Heart right ventricle (tissue), 16 donors: ENCODE measurements around the gene XRCC4. TPM values are rescaled to one million over a fixed set of nuclear protein-coding genes. Genes with fewer than 3 reads are reported as not detected.

Experiments
- ATAC-seq, 8 donors: fragments of 200-7000 bp; cut with Tn5 transposase; one replicate each; pipeline ENCODE4 v1.9.1; 2020; ENCODE audit warnings: mild to moderate bottlenecking in 8 of 8, moderate library complexity in 8 of 8, moderate number of reproducible peaks in 1 of 8
- DNase-seq, 2 donors: peaks; one replicate each; pipeline ENCODE4 v3.0.0-alpha.2; 2020
- H3K27ac ChIP-seq, 10 donors: fragments of 200-600 bp; sonication (generic) in 2 of 10; one replicate each; pipeline versions ENCODE4 v1.5.0 to v1.8.0; 2020 to 2022; ENCODE audit warnings: mild to moderate bottlenecking in 3 of 10
- H3K27me3 ChIP-seq, 7 donors: fragments of 200-600 bp; one replicate each; pipeline ENCODE4 v1.8.0; 2021 to 2022; ENCODE audit warnings: mild to moderate bottlenecking in 2 of 7
- H3K36me3 ChIP-seq, 9 donors: fragments of 200-600 bp; sonication (generic) in 1 of 9; one replicate each; pipeline versions ENCODE4 v1.5.0 to v1.8.0; 2020 to 2022; ENCODE audit warnings: mild to moderate bottlenecking in 2 of 9
- H3K4me1 ChIP-seq, 9 donors: fragments of 200-600 bp; sonication (generic) in 1 of 9; one replicate each; pipeline versions ENCODE4 v1.5.0 to v1.8.0; 2020 to 2022; ENCODE audit warnings: mild to moderate bottlenecking in 4 of 9
- H3K4me3 ChIP-seq, 10 donors: fragments of 200-600 bp; sonication (generic) in 2 of 10; one replicate each; pipeline versions ENCODE4 v1.5.0 to v1.8.0; 2020 to 2022; ENCODE audit warnings: mild to moderate bottlenecking in 7 of 10, moderate library complexity in 2 of 10
- H3K9me3 ChIP-seq, 11 donors: fragments of 200-600 bp in 10 of 11; sonication (generic) in 2 of 11; one replicate each; pipeline versions ENCODE4 v1.5.0 to v1.8.0; 2013 to 2022; ENCODE audit warnings: mild to moderate bottlenecking in 2 of 11, control low read depth in 1 of 11, moderate library complexity in 1 of 11
- CTCF ChIP-seq, 9 donors: fragments of 200-600 bp; sonication (generic) in 2 of 9; IDR thresholded peaks; one replicate each; pipeline versions ENCODE4 v1.5.0 to v1.8.0; 2021 to 2022; ENCODE audit warnings: antibody characterized with exemption in 9 of 9, mild to moderate bottlenecking in 5 of 9, moderate library complexity in 1 of 9
- WGBS, 2 donors: extraction: QIAGEN DNeasy Blood & Tissue Kit; methylation state at CpG; one replicate each; pipeline ENCODE4 v1.1.7; 2013; ENCODE audit warnings: inconsistent platforms in 1 of 2; 5-methylcytosine and 5-hydroxymethylcytosine counted together
- intact Hi-C, 10 donors: fragments of 100-400 bp; cut with DNase I; formaldehyde crosslinking; loops; one replicate each; pipeline versions ENCODE4 v1.11.1 to v1.14.2; 2022
- polyA plus RNA-seq, 2 donors: library from polyadenylated mRNA; stranded (reverse); fragments of 200-250 nt; gene quantifications; one replicate each; pipeline ENCODE4 v1.2.3, GENCODE V29; 2013
- total RNA-seq, 10 donors: library from RNA; stranded (reverse); fragmentation: NEBNext Ultra II Directional in 3 of 10; extraction: Animal tissue kit (Norgen Biotek cat#: 25700) in 3 of 10; gene quantifications; one replicate each; pipeline versions ENCODE4 v1.2.1 to v1.2.4, GENCODE V29; 2021 to 2023
- donor health status: Arrhythmogenic right ventricular cardiomyopathy.
- donor health status: ischemic (EF 13 %, LVEDD 7.1; RV severe dilation, severe dysfunction).
- donor health status: healthy with polysubstance abuse.
- donor health status: DM: no; HTN: yes; CAD: no.
- donor health status: DM: no; HTN: no; CAD: no.
- donor health status: ischemic (EF 25% LVEDD 6.9; RV normal size, moderate dysfunction).
- donor health status: ischemic (EF 25% LVEDD 5.7; RV mildly dilated, moderate dysfunction).
- donor health status: healthy.
- donor health status: DM: yes; HTN: yes; CAD: no.
- donor health status: Ischemic cardiomyopathy.
- donor health status: ischemic (EF 35%, LVEDD 5.7; RV mildly dilated, moderate dysfunction).
- donor health status: nonischemic (EF 11% LVEDD 7.7; RV severe dilation, severe dysfunction).
- donor health status: DM: yes; HTN: yes; CAD: no.
- donor health status: PGD.
- donor health status: ischemic (EF 29% LVEDD 5.4; RV normal size, mild dysfunction).
- donor health status: nonischemic (EF 23%, LVEDD 6.1; RV moderate dilation, normal function).

Gene XRCC4
- total and polyA plus RNA-seq, 12 donors: 3.6 to 14.4 (median 6.8) TPM

- intact Hi-C loops: no loop called here
- no peak overlapping the region for H3K4me3 ChIP-seq
- H3K27me3 ChIP-seq: no peaks in the 10 kb centered on the region
- H3K36me3 ChIP-seq: no peaks in the 10 kb centered on the region
- peaks cover 0 to 40% (median 0%) of the 10 kb centered on the region in 9 donors for H3K4me1 ChIP-seq
- DNase-seq (no peak), ATAC-seq (no peak)
- H3K27ac ChIP-seq: no peak overlapping the region
- TF ChIP-seq CTCF (IDR thresholded peaks at IDR 0.05): no peak
- H3K9me3 ChIP-seq: no peaks in the 10 kb centered on the region
- whole genome bisulfite sequencing, 2 donors: 91 to 94% methylated on average over 1 of the region's 1 CpG
Measured at GRCh38 chr5:83371726-83372125, 294.4 kb downstream of the XRCC4 start.

- H3K27ac ChIP-seq: peak overlapping the region in 7 of 10 donors; percentile 8 to 84 (median 67)
Measured at GRCh38 chr5:83374547-83374946, 297.2 kb downstream of the XRCC4 start.

GRCh38 chr5:83375049-83375745 lies 297.9 kb downstream of the XRCC4 start:
- Histone ChIP-seq H3K36me3 (no peaks in the 10 kb centered on the region), H3K4me1 (peaks cover 0 to 35% (median 0%) of the 10 kb centered on the region in 9 donors), H3K9me3 (no peaks in the 10 kb centered on the region), H3K27ac (peak overlapping the region in 9 of 10 donors; percentile 8 to 84 (median 67)), H3K27me3 (no peaks in the 10 kb centered on the region), H3K4me3 (no peak overlapping the region)
- intact Hi-C loops: no loop called here
- peak in 1 of 8 donors; percentile 8 for ATAC-seq
- 74% methylated on average over 3 of the region's 3 CpGs for WGBS, 2 donors
- TF ChIP-seq CTCF (IDR thresholded peaks at IDR 0.05): no peak
- DNase-seq: no peak

More at GRCh38 chr5:83374547-83374946, 297.2 kb downstream of the XRCC4 start:
- WGBS, 2 donors: 51 to 62% methylated on average over 2 of the region's 2 CpGs
- DNase-seq: peak in 1 of 2 donors; percentile 35
- ATAC-seq: peak in 6 of 8 donors; percentile 54 to 77 (median 68)
- no peak for TF ChIP-seq CTCF (IDR thresholded peaks at IDR 0.05)
- H3K4me3 ChIP-seq: no peak overlapping the region
- H3K9me3 ChIP-seq: no peaks in the 10 kb centered on the region
- no peaks in the 10 kb centered on the region for H3K36me3 ChIP-seq
- peaks cover 0 to 42% (median 0%) of the 10 kb centered on the region in 9 donors for H3K4me1 ChIP-seq
- H3K27me3 ChIP-seq: no peaks in the 10 kb centered on the region
- intact Hi-C loops: no loop called here

GRCh38 chr5:83376461-83376860 lies 299.1 kb downstream of the XRCC4 start:
- intact Hi-C loops: no loop called here
- Histone ChIP-seq H3K27ac (peak overlapping the region in 8 of 10 donors; percentile 35 to 84 (median 54)), H3K4me3 (no peak overlapping the region), H3K9me3 (no peaks in the 10 kb centered on the region), H3K36me3 (no peaks in the 10 kb centered on the region), H3K4me1 (peaks cover 0 to 32% (median 0%) of the 10 kb centered on the region in 9 donors), H3K27me3 (no peaks in the 10 kb centered on the region)
- no peak for TF ChIP-seq CTCF (IDR thresholded peaks at IDR 0.05)
- peak in 1 of 8 donors; percentile 35 for ATAC-seq
- 81 to 88% methylated on average over 2 of the region's 2 CpGs for WGBS, 2 donors
- no peak for DNase-seq
